SU-DHL-6 (cell line): ENCODE results near the gene WDR88.

ENCODE experiments used
- CTCF ChIP-seq: fragments of 200-600 bp; sonication (generic); IDR thresholded peaks from one replicate; pipeline ENCODE4 v1.5.1; 2017; ENCODE audit warnings: antibody characterized with exemption, mild to moderate bottlenecking, low read length, moderate library complexity; ENCODE audit not compliant: insufficient read depth, poor library complexity, severe bottlenecking
- EZH2phosphoT487 ChIP-seq: fragments of 200-600 bp; sonication (generic), shearing (Covaris generic); conservative IDR thresholded peaks from 2 replicates; pipeline ENCODE4 v1.6.1; 2018; ENCODE audit warnings: mild to moderate bottlenecking, antibody characterized with exemption, low read length, moderate library complexity, mixed read lengths

DNA sequence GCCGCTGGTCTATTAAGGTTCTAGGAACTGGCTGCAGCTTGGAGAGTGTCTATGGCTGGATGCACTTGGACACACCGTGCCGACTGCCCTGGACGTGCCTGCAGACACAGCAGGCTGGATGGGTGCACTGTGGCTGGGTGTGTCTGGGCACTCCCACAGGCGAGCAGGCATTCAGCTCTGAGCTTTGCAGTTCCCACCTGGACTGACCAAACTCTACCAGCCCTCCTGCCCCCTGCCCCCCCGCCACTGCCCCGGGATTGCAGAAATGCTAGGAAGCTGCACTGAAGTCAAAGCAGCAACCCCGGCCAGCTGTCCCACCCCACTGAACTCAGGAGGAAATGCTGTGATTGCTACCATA, 55.2 kb downstream of the WDR88 start:
- TF ChIP-seq CTCF = no peak
- no peak for TF ChIP-seq EZH2phosphoT487
